IMR-90 (cell line): Measurements from ENCODE around the gene HLA-DMB. TPM values are rescaled to one million over a fixed set of nuclear protein-coding genes. Genes with fewer than 3 reads are reported as not detected.

ENCODE experiments used
- ATAC-seq: fragments of 200-7000 bp; cut with Tn5 transposase; 2 replicates; pipeline ENCODE4 v1.9.1; 2020; ENCODE audit warnings: low read depth, mild to moderate bottlenecking, moderate library complexity
- BruUV-seq: library from RNA; stranded (reverse); fragments of 400-500 nt; replicated peaks from 2 replicates; lab custom pipeline; 2021; lab: Mats Ljungman, UMichigan
- CTCF ChIA-PET: fragments of 300-600 bp; formaldehyde crosslinking; extraction: SDS; loops from one replicate; lab custom pipeline; 2021; ENCODE audit warnings: antibody characterized with exemption; lab: Yijun Ruan, JAX
- POLR2A ChIA-PET: fragments of 300-600 bp; sonication (Branson Sonifier 250); formaldehyde crosslinking; loops from one replicate; lab custom pipeline; 2022; ENCODE audit warnings: antibody characterized with exemption; ENCODE audit not compliant: unreplicated experiment; lab: Charles Lee
- DNase-seq: peaks from one replicate; pipeline ENCODE4 v3.0.0; 2013
- H2AFZ ChIP-seq: replicated peaks from 2 replicates; pipeline ENCODE3; 2013; ENCODE audit warnings: low read length, mild to moderate bottlenecking; ENCODE audit not compliant: poor library complexity
- H2AK5ac ChIP-seq: 2 replicates; pipeline ENCODE4 v1.6.1; 2013; ENCODE audit warnings: low read depth, low read length, inconsistent platforms
- H2AK9ac ChIP-seq: replicated peaks from 2 replicates; pipeline ENCODE3; 2013; ENCODE audit warnings: mild to moderate bottlenecking, low read depth, low read length, moderate library complexity; ENCODE audit not compliant: poor library complexity
- H2BK120ac ChIP-seq: 2 replicates; pipeline ENCODE4 v1.6.1; 2013; ENCODE audit warnings: low read depth, low read length, inconsistent platforms
- H2BK15ac ChIP-seq: 3 replicates; pipeline ENCODE4 v1.6.1; 2013; ENCODE audit warnings: low read depth, low read length, inconsistent platforms
- H2BK20ac ChIP-seq: 2 replicates; pipeline ENCODE4 v1.6.1; 2013; ENCODE audit warnings: low read depth, mild to moderate bottlenecking, inconsistent platforms, low read length, moderate library complexity
- H2BK5ac ChIP-seq: 2 replicates; pipeline ENCODE4 v1.6.1; 2013; ENCODE audit warnings: mild to moderate bottlenecking, low read depth, low read length, inconsistent platforms; ENCODE audit not compliant: poor library complexity, severe bottlenecking
- H3K14ac ChIP-seq: replicated peaks from 2 replicates; pipeline ENCODE4 v1.6.1; 2013; ENCODE audit warnings: low read depth, low read length, inconsistent platforms
- H3K18ac ChIP-seq: 2 replicates; pipeline ENCODE4 v1.6.1; 2013; ENCODE audit warnings: low read depth, low read length, control low read depth
- H3K23ac ChIP-seq: 2 replicates; pipeline ENCODE4 v1.6.1; 2013; ENCODE audit warnings: low read depth, low read length, inconsistent platforms
- H3K27ac ChIP-seq: 2 replicates; pipeline ENCODE4 v1.5.1; 2013; ENCODE audit warnings: mild to moderate bottlenecking, control low read depth, low read length; ENCODE audit not compliant: insufficient read depth
- H3K27me3 ChIP-seq: 2 replicates; pipeline ENCODE4 v1.6.1; 2013; ENCODE audit warnings: low read length; ENCODE audit not compliant: control insufficient read depth, insufficient read depth
- H3K36me3 ChIP-seq: 2 replicates; pipeline ENCODE4 v1.6.1; 2013; ENCODE audit warnings: low read length, mixed read lengths; ENCODE audit not compliant: control insufficient read depth, insufficient read depth
- H3K4ac ChIP-seq: 2 replicates; pipeline ENCODE4 v1.6.1; 2013; ENCODE audit warnings: low read depth, low read length, inconsistent platforms
- H3K4me1 ChIP-seq: 2 replicates; pipeline ENCODE4 v1.6.1; 2013; ENCODE audit warnings: low read length, mixed read lengths; ENCODE audit not compliant: control insufficient read depth, insufficient read depth
- H3K4me2 ChIP-seq: 2 replicates; pipeline ENCODE4 v1.6.1; 2013; ENCODE audit warnings: low read depth, mild to moderate bottlenecking, control low read depth, low read length, moderate library complexity
- H3K4me3 ChIP-seq: 2 replicates; pipeline ENCODE4 v1.5.1; 2013; ENCODE audit warnings: low read depth, mild to moderate bottlenecking, control low read depth, low read length, moderate library complexity; ENCODE audit not compliant: insufficient read depth
- H3K56ac ChIP-seq: 2 replicates; pipeline ENCODE4 v1.6.1; 2013; ENCODE audit warnings: low read length, inconsistent platforms; ENCODE audit not compliant: insufficient read depth; ENCODE audit errors: extremely low read depth
- H3K79me1 ChIP-seq, 2 experiments: 2 replicates each; pipeline ENCODE4 v1.6.1; 2013; ENCODE audit warnings: low read length in 2 of 2, inconsistent platforms in 1 of 2, low read depth in 1 of 2
- H3K9ac ChIP-seq: 2 replicates; pipeline ENCODE4 v1.6.1; 2013; ENCODE audit warnings: low read depth, low read length, control low read depth
- H3K9me1 ChIP-seq: 2 replicates; pipeline ENCODE4 v1.6.1; 2013; ENCODE audit warnings: low read length, inconsistent platforms; ENCODE audit not compliant: insufficient read depth
- H3K9me3 ChIP-seq: 2 replicates; pipeline ENCODE4 v1.6.1; 2013; ENCODE audit warnings: low read length; ENCODE audit not compliant: control insufficient read depth, insufficient read depth
- H4K20me1 ChIP-seq: 2 replicates; pipeline ENCODE4 v1.6.1; 2013; ENCODE audit warnings: low read length, inconsistent platforms; ENCODE audit not compliant: insufficient read depth
- H4K5ac ChIP-seq: 2 replicates; pipeline ENCODE4 v1.6.1; 2013; ENCODE audit warnings: mild to moderate bottlenecking, low read depth, low read length, control low read depth
- H4K8ac ChIP-seq, 2 experiments: 2 replicates each; pipeline ENCODE4 v1.6.1; 2013; ENCODE audit warnings: low read depth in 2 of 2, low read length in 2 of 2, control low read depth in 1 of 2, inconsistent platforms in 1 of 2
- H4K91ac ChIP-seq: 2 replicates; pipeline ENCODE4 v1.6.1; 2013; ENCODE audit warnings: low read depth, low read length, inconsistent platforms; ENCODE audit not compliant: insufficient read depth
- CHD1 ChIP-seq: IDR thresholded peaks from 2 replicates; pipeline ENCODE4 v1.6.1; 2012; ENCODE audit warnings: low read depth, low read length, improper control_type of control experiment
- CTCF ChIP-seq: conservative IDR thresholded peaks from 2 replicates; pipeline ENCODE4 v1.5.1; 2012; ENCODE audit warnings: mild to moderate bottlenecking, low read depth, low read length, improper control_type of control experiment
- MAFK ChIP-seq: IDR thresholded peaks from 2 replicates; pipeline ENCODE4 v1.6.1; 2012; ENCODE audit warnings: low read depth, low read length, improper control_type of control experiment
- MXI1 ChIP-seq: IDR thresholded peaks from 2 replicates; pipeline ENCODE4 v1.6.1; 2012; ENCODE audit warnings: low read depth, mild to moderate bottlenecking, low read length, moderate library complexity, borderline replicate concordance
- POLR2A ChIP-seq: IDR thresholded peaks from 2 replicates; pipeline ENCODE4 v1.6.1; 2012; ENCODE audit warnings: mild to moderate bottlenecking, low read depth, low read length
- RAD21 ChIP-seq: IDR thresholded peaks from 2 replicates; pipeline ENCODE4 v1.6.1; 2012; ENCODE audit warnings: low read length, improper control_type of control experiment
- RCOR1 ChIP-seq: IDR thresholded peaks from 2 replicates; pipeline ENCODE4 v1.6.1; 2012; ENCODE audit warnings: mild to moderate bottlenecking, low read length, improper control_type of control experiment; ENCODE audit not compliant: insufficient replicate concordance
- RFX5 ChIP-seq: IDR thresholded peaks from 2 replicates; pipeline ENCODE4 v1.8.0; 2012; ENCODE audit warnings: low read depth, mild to moderate bottlenecking, low read length, moderate library complexity
- SMC3 ChIP-seq: fragments of 150-350 bp; IDR thresholded peaks from 2 replicates; pipeline ENCODE4 v1.6.1; 2016; ENCODE audit warnings: low read depth, mild to moderate bottlenecking, antibody characterized with exemption, low read length, moderate library complexity
- WGBS, 2 experiments: methylation state at CpG; one replicate each; pipeline versions ENCODE4 v1.1.5 to v1.1.7; 2013; ENCODE audit warnings: missing lambda C conversion rate in 2 of 2; ENCODE audit not compliant: insufficient read length in 1 of 2; ENCODE audit errors: extremely low coverage in 2 of 2; 5-methylcytosine and 5-hydroxymethylcytosine counted together
- dilution Hi-C: fragments of 300-500 bp; cut with HindIII; formaldehyde crosslinking; loops from one replicate; pipeline ENCODE4 v1.14.3; 2018; ENCODE audit warnings: low sequenced_read_pairs; ENCODE audit not compliant: unreplicated experiment
- in situ Hi-C: fragments of 300-500 bp; cut with MboI; formaldehyde crosslinking; loops from 3 replicates; pipeline ENCODE4 v1.14.3; 2019; ENCODE audit warnings: low sequenced_read_pairs, inconsistent platforms, mixed read lengths
- intact Hi-C: fragments of 100-400 bp; cut with micrococcal nuclease; formaldehyde crosslinking; loops from 2 replicates; pipeline ENCODE4 v1.10.0; 2022
- polyA plus RNA-seq, 3 experiments: library from polyadenylated mRNA; depleted of rRNA; stranded (reverse); fragments of >200 nt; gene quantifications; 2 replicates each; pipeline ENCODE4 v1.2.3, GENCODE V29; 2012; ENCODE audit warnings: low replicate concordance in 1 of 3
- total RNA-seq: library from RNA; depleted of rRNA; stranded (reverse); fragments of >200 nt; gene quantifications from 2 replicates; pipeline ENCODE4 v1.2.3, GENCODE V29; 2012
- TF ChIP-seq, protein P1 (sequence below): fragments of 150-350 bp; IDR thresholded peaks from 2 replicates; pipeline ENCODE4 v1.6.1; 2016; ENCODE audit warnings: low read depth, mild to moderate bottlenecking, low read length, moderate library complexity, borderline replicate concordance

The HLA-DMB gene
- total and polyA plus RNA-seq, 2 of the 4 experiments (the other 2 are of a cell fraction), result 0.18 to 0.19 TPM

DNA sequence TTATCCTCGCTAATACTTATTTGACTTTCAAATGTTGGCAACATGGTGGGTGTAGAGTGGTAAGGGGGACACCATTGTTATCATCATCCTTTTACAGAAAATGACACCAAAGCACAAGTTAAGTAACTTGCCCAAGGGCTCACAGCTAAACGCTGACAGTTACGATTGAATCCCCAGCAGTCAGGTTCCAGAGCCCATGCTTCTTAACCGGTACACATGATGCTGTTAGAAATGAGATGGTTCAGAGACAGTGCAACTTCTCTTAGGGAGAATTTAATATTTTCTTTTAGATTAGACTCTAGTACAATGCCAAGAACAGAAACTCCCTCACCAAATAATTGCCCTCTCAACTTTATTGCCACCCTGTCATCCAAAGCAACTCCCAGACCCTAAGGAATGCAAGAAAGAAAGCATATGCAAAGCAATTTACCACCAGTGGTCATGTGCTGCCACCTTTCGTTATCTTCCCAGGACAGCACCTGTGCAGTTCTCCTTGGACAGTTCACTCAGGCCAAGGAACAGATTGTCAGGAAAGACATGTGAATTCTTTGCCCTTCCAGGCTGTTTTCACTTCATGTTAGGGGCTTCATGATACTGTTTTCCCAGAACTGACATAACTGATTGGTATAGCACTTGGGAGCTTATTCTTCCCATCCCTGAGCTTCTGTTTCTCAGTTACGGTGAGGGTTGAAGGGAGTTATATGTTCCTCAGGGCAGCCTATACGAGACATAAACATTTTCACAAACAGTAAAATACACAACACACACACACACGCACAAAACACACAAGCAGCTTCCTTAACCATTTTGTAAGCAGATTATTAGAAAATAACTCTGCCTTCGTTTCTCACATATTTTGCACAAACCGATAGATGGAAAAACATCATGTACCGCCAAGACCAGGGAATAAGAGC lies 7.0 kb upstream of the HLA-DMB start:
- ATAC-seq, result peak; percentile 52
- BruUV-seq, result no TSS peak
- no peaks in the 10 kb centered on the region for H3K9me3 ChIP-seq
- H3K4me3 ChIP-seq, result no peak overlapping the region
- no peak overlapping the region for H3K4ac ChIP-seq
- WGBS, 2 experiments, result no CpG with 5 or more reads among the region's 11 CpGs
- H3K79me1 ChIP-seq, result 0 out of 4 replicates have a peak, but pooled peaks cover 0 to 3% of the 10 kb centered on the region in 2 experiments
- H4K5ac ChIP-seq, result no peak overlapping the region
- no peak overlapping the region for H3K18ac ChIP-seq
- H3K4me1 ChIP-seq, result peaks cover 11% of the 10 kb centered on the region
- H2AK5ac ChIP-seq, result no peak overlapping the region
- H4K8ac ChIP-seq, result no peak overlapping the region
- no peak overlapping the region for H3K27ac ChIP-seq
- H2BK5ac ChIP-seq, result no peak overlapping the region
- no peak overlapping the region for H3K4me2 ChIP-seq
- DNase-seq, result peak; percentile 64
- H3K27me3 ChIP-seq, result no peaks in the 10 kb centered on the region
- no peak overlapping the region for H3K23ac ChIP-seq
- TF ChIP-seq RAD21 (peak; percentile 80), MXI1 (no peak), SMC3 (peak; percentile 55), CTCF (peak; percentile 63), CHD1 (no peak), POLR2A (no peak), MAFK (no peak), RCOR1 (no peak), RFX5 (no peak)
- TF ChIP-seq, protein P1, sequence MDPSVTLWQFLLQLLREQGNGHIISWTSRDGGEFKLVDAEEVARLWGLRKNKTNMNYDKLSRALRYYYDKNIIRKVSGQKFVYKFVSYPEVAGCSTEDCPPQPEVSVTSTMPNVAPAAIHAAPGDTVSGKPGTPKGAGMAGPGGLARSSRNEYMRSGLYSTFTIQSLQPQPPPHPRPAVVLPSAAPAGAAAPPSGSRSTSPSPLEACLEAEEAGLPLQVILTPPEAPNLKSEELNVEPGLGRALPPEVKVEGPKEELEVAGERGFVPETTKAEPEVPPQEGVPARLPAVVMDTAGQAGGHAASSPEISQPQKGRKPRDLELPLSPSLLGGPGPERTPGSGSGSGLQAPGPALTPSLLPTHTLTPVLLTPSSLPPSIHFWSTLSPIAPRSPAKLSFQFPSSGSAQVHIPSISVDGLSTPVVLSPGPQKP, result no peak
- H3K9me1 ChIP-seq, result peaks cover 9% of the 10 kb centered on the region
- no peak overlapping the region for H2BK15ac ChIP-seq
- ChIA-PET CTCF (interaction anchor here (2.2 kb wide), 1 partner anchor 36 kb away, joined by 8 read pairs; no protein-coding TSS in a partner anchor), POLR2A (interaction anchor here (0.7 kb wide), 1 partner anchor 22 kb away, joined by 3 read pairs; no protein-coding TSS in a partner anchor)
- H2AFZ ChIP-seq, result no peak overlapping the region
- H4K91ac ChIP-seq, result 0 out of 2 replicates have a peak overlapping the region, but pooled peaks have one; percentile 9
- no peak overlapping the region for H2BK120ac ChIP-seq
- H2BK20ac ChIP-seq, result no peak overlapping the region
- dilution Hi-C loops (no loop called here), in situ Hi-C loops (no loop called here), intact Hi-C loops (loop anchor here (1.0 kb wide), 1 partner anchor 63 kb away; no protein-coding TSS in a partner anchor)
- H3K9ac ChIP-seq, result no peak overlapping the region
- no peaks in the 10 kb centered on the region for H4K20me1 ChIP-seq
- no peak overlapping the region for H3K14ac ChIP-seq
- no peaks in the 10 kb centered on the region for H3K36me3 ChIP-seq
- H2AK9ac ChIP-seq, result no peak overlapping the region
- H3K56ac ChIP-seq, result no peak overlapping the region
